LNCaP clone FGC (cell line): ENCODE measurements around the gene SNAI1.
"Not testable (repeated sequence)": the region's sequence is repeated elsewhere in the genome, so short reads cannot be mapped to it uniquely, and the experiment has no call there.

ENCODE experiments used
- DNase-seq: peaks from one replicate; pipeline ENCODE4 v3.0.0-alpha.2; 2011; ENCODE audit warnings: low read depth
- H3K4me3 ChIP-seq: 2 replicates; pipeline ENCODE4 v1.5.1; 2011; ENCODE audit warnings: mild to moderate bottlenecking, low read depth, low read length, control low read depth
- CTCF ChIP-seq: IDR thresholded peaks from 2 replicates; pipeline ENCODE4 v1.5.1; 2012; ENCODE audit warnings: mild to moderate bottlenecking; ENCODE audit not compliant: control insufficient read depth, insufficient read depth; ENCODE audit errors: extremely low read depth

SNAI1 gene

GRCh38 chr20:49987015-49987867 is 4.5 kb downstream of the SNAI1 start:
- H3K4me3 ChIP-seq, result no peak overlapping the region
- DNase-seq, result no peak
- TF ChIP-seq CTCF, result no peak

- no peak for TF ChIP-seq CTCF
- DNase-seq, result no peak
- no peak overlapping the region for H3K4me3 ChIP-seq
Measured at GRCh38 chr20:49987868-49988690, 5.3 kb downstream of the SNAI1 start.

DNA sequence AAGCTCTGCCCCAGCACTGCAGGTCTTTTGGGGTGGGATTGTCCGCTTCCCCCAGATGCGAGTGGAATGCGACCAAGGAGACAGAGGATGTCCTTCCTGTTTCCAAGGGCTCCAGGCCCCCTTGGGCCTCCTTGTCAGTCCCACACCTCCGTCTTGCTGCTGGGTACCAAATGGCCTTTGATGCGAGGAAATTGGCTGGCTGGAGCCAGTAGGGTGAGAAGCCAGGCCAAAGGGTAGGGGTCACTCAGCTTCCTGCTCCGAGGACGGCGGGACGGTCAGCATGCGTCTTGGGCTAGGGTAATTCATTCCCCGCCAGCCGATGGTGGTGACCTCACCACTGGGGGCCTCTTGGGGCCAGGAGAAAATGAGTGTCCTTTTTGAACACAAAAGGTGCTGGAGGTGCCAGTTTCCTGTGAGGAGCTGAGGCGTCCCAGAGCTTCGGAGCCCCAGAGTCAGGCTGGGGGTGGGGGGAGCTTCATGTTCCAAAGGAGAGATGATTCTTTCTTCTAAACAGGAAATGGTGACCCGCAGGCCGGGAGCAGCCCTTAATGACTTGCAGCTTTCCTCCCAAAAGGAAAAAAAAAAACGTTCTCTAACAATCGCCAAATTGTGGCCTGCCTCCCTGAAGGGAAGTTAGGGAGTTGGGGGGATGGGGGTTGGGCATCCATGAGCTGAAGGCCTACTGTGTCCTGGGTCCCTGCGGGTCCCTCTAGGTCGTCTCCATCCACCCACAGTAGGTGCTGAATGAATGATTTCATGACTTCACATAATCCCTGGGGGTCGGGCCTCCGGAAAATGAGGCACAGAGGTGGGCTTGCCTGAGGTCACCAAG is 6.7 kb downstream of the SNAI1 start:
- no peak for TF ChIP-seq CTCF
- DNase-seq, result no peak
- no peak overlapping the region for H3K4me3 ChIP-seq

GRCh38 chr20:49990271-49990720 is 7.5 kb downstream of the SNAI1 start:
- no peak overlapping the region for H3K4me3 ChIP-seq
- no peak for TF ChIP-seq CTCF
- DNase-seq, result no peak

DNA sequence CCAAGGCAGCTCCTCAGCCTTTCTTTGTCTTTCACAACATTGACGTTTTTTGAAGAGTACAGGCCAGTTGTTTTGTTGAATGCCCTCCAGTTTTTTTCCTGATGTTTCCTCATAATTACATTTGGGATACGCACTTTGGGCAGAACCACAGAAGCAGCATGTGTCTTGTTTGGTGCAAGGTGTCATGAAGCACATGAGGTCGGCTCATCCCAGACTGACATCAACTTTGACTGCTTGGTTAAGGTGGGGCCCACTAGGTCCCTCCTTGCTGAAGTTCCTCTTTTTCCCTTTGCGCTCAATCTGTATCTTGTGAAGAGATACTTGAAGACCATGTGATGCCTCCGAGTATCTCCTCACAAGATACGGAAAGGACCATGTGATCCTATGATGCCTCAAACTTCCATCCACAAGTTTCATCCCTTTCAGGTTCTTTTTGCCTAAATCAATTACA is 10.5 kb downstream of the SNAI1 start:
- TF ChIP-seq CTCF, result no peak
- no peak for DNase-seq
- H3K4me3 ChIP-seq, result no peak overlapping the region

GRCh38 chr20:49995586-49995985 is 12.8 kb downstream of the SNAI1 start:
- H3K4me3 ChIP-seq, result no peak overlapping the region
- TF ChIP-seq CTCF, result no peak
- no peak for DNase-seq

GRCh38 chr20:49998478-49999188 is 15.9 kb downstream of the SNAI1 start:
- H3K4me3 ChIP-seq, DNase-seq: not testable (repeated sequence)
